Mucosa of rectum (tissue), 2 donors: Measurements from ENCODE around the gene GABRP.
A peak's percentile ranks its signal among the peaks of the same experiment; 100 is the strongest.

Experiments
- H3K27ac ChIP-seq, 2 donors: one replicate each; pipeline ENCODE4 v1.7.0; 2013; ENCODE audit warnings: inconsistent platforms in 2 of 2, low read depth in 2 of 2, low read length in 2 of 2
- H3K27me3 ChIP-seq, 2 donors: one replicate each; pipeline ENCODE4 v1.7.0; 2013; ENCODE audit warnings: low read length in 2 of 2; ENCODE audit not compliant: control insufficient read depth in 2 of 2, insufficient read depth in 2 of 2
- H3K36me3 ChIP-seq, 2 donors: one replicate each; pipeline ENCODE4 v1.7.0; 2013; ENCODE audit warnings: low read length in 2 of 2; ENCODE audit not compliant: control insufficient read depth in 2 of 2, insufficient read depth in 2 of 2
- H3K4me1 ChIP-seq, 2 donors: one replicate each; pipeline ENCODE4 v1.7.0; 2013; ENCODE audit warnings: low read length in 2 of 2, mild to moderate bottlenecking in 1 of 2; ENCODE audit not compliant: control insufficient read depth in 2 of 2, insufficient read depth in 2 of 2
- H3K4me3 ChIP-seq, 2 donors: one replicate each; pipeline ENCODE4 v1.7.0; 2013; ENCODE audit warnings: low read length in 2 of 2
- H3K9ac ChIP-seq, 2 donors: one replicate each; pipeline ENCODE4 v1.7.0; 2013; ENCODE audit warnings: low read length in 2 of 2, low read depth in 1 of 2, mild to moderate bottlenecking in 1 of 2
- H3K9me3 ChIP-seq, 2 donors: one replicate each; pipeline ENCODE4 v1.7.0; 2013; ENCODE audit warnings: low read length in 2 of 2; ENCODE audit not compliant: control insufficient read depth in 2 of 2
- donor health status: healthy.
- donor health status: Normal muscosa, but diverticular disease.

The GABRP gene

DNA sequence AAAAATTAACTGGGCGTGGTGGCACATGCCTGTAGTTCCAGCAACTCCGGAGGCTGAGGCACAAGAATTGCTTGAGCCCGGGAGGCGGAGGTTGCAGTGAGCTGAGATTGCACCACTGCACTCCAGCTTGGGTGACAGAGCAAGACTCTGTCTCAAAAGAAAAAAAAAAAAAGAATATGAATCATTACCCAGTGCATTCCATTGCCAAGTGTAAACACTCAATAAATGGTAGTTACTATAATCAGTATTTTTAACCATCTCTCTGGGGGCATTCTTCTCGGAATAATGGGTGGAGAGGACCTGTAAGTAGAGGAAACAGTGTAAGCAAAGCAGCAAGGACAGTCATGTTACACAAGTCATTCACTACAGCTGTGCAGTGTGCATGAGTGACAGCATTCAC lies 64.5 kb downstream of the GABRP start:
- no peak overlapping the region for H3K4me3 ChIP-seq
- no peak overlapping the region for H3K27ac ChIP-seq
- no peaks in the 10 kb centered on the region for H3K4me1 ChIP-seq
- no peaks in the 10 kb centered on the region for H3K36me3 ChIP-seq
- no peak overlapping the region for H3K9ac ChIP-seq
- H3K27me3 ChIP-seq: peaks cover 0 to 2% of the 10 kb centered on the region in 2 donors
- H3K9me3 ChIP-seq: no peaks in the 10 kb centered on the region

DNA sequence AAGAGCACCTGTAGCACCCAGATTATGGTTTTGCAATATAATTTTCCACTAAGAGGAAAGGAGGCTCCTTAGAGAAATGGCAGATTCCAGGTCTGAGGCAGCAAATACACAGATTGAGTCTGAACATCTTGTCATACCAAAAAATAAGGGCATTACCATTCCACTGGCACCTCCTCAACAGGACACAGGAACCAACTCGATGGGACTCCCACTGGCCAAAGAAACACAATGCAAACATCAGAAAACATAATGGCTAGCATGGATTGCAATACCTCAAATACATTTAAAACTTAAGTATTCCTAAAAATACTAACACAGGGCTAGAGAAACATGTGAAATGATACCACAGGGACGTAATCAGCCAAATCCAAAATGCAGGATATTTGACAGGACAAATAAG lies 65.8 kb downstream of the GABRP start:
- Histone ChIP-seq H3K4me1 (no peaks in the 10 kb centered on the region), H3K27me3 (peaks cover 0 to 2% of the 10 kb centered on the region in 2 donors), H3K9me3 (no peaks in the 10 kb centered on the region), H3K4me3 (no peak overlapping the region), H3K9ac (no peak overlapping the region), H3K36me3 (no peaks in the 10 kb centered on the region), H3K27ac (no peak overlapping the region)

DNA sequence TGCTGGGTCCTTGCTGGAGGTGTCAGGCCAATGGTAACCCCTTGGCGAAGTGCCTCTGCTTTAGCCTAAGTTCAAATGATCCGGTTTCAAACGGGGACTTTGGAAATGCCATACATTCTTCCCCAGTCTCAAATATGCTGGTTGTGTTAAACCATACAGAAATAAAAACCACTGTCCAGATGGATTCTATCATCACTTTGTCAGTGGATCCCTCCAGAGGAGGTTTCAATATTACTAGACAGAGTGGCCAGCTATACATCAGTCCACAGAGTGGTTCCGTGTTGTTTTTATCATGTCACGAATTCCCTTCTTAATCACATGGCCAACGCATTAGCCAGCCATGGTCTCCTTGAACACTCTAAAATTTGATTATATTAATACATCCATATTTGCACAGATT lies 71.0 kb downstream of the GABRP start:
- Histone ChIP-seq H3K4me3 (no peak overlapping the region), H3K4me1 (no peaks in the 10 kb centered on the region), H3K36me3 (no peaks in the 10 kb centered on the region), H3K27ac (no peak overlapping the region), H3K9ac (no peak overlapping the region), H3K27me3 (no peaks in the 10 kb centered on the region), H3K9me3 (no peaks in the 10 kb centered on the region)

DNA sequence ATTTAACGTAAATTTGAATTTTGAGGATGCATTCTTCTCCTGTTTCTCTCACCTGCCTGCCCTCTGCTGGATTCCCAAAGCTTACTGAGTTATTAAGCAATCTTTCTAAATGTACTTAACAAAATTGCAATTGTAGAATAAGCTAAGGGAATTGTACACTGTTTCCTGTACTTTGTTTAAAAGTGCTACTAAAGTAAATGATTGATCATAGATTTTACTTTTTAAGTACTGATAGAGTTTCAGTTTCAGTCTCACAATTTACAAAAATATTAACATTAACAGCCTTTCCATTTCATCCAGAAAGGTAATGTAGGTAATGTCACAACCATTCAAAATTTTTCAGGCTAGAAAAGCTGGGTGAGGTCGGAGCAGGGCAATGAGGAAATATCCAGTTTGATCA lies 73.5 kb downstream of the GABRP start:
- no peak overlapping the region for H3K4me3 ChIP-seq
- H3K9ac ChIP-seq: no peak overlapping the region
- H3K9me3 ChIP-seq: peaks cover 0 to 6% of the 10 kb centered on the region in 2 donors
- H3K4me1 ChIP-seq: no peaks in the 10 kb centered on the region
- no peaks in the 10 kb centered on the region for H3K36me3 ChIP-seq
- H3K27me3 ChIP-seq: no peaks in the 10 kb centered on the region
- H3K27ac ChIP-seq: no peak overlapping the region

DNA sequence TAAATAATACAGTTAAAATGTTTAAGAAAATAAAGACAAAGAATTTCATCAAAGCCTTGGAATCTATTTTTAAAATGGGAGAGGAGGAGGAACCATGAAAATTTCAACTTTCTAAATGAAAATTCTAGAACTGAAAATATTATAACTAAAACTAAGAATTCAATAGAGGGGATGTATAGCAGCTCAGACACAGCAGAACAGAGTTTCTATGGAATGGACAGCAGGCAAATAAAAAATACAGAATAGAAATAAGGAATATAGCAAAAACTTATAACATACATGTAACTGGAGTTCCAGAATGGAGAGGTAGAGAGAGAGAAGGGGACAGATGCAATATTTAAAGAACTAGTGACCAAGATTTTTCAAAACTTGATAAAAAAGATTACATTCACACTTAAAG lies 76.9 kb downstream of the GABRP start:
- H3K9ac ChIP-seq: no peak overlapping the region
- no peaks in the 10 kb centered on the region for H3K36me3 ChIP-seq
- H3K27me3 ChIP-seq: peaks cover 0 to 3% of the 10 kb centered on the region in 2 donors
- H3K27ac ChIP-seq: no peak overlapping the region
- H3K9me3 ChIP-seq: peaks cover 0 to 6% of the 10 kb centered on the region in 2 donors
- no peak overlapping the region for H3K4me3 ChIP-seq
- H3K4me1 ChIP-seq: peaks cover 0 to 6% of the 10 kb centered on the region in 2 donors

DNA sequence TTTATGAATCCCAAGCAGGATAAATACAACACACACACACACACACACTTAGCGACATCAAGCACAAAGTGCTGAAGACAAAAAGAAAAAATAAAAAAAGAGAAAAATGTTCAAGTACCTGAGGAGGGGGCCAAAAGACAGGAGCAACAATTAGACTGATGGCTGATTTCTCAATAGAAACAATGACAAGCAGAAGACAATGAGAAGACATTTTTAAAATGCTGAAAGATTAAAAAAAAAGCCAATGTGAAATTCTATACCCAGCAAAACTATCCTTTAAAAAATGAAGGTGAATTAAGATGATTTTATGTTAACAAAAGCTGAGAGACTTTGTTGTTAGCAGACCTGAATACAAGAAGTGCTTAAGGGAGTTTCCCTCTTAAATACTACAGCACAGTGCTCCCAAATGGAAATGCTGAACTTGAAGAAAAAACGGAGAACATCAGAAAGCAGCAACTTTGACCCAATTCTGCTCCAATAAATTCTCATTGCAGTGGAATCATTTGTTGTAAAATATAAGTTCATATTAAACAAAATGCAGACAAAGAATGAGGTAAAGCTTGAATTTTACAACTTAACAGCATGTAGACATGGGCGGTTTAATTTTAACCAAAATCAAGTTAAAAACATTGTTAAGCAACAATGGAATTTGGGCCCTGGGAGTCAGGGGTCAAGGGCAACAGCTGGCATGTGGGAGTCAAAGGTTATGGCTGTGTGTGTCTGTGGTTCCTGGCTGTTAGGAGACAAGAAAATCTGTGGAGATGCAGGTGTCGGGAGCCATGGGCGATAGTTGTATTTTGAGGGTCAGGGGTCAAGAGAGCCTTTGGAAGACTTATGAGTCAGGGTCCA lies 77.5 kb downstream of the GABRP start:
- Histone ChIP-seq H3K36me3 (no peaks in the 10 kb centered on the region), H3K27ac (no peak overlapping the region), H3K27me3 (peaks cover 0 to 3% of the 10 kb centered on the region in 2 donors), H3K9ac (no peak overlapping the region), H3K9me3 (peaks cover 0 to 6% of the 10 kb centered on the region in 2 donors), H3K4me3 (peak overlapping the region in 1 of 2 donors; percentile 22), H3K4me1 (peaks cover 0 to 6% of the 10 kb centered on the region in 2 donors)

DNA sequence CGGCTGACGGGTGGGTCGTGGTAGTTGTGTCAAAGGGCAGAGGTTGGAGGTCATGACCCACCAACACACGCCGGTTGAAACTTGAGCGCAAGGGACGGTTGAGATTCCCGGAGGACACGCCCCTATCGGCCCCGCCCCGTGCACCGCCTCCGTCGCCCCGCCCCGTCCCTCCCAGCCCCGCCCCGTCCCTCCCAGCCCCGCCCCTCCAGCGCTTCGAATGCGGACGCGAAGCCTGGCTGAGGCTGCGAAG lies 78.1 kb downstream of the GABRP start:
- Histone ChIP-seq H3K9me3 (peaks cover 0 to 6% of the 10 kb centered on the region in 2 donors), H3K27ac (no peak overlapping the region), H3K36me3 (no peaks in the 10 kb centered on the region), H3K27me3 (peaks cover 0 to 3% of the 10 kb centered on the region in 2 donors), H3K9ac (no peak overlapping the region), H3K4me1 (peaks cover 0 to 6% of the 10 kb centered on the region in 2 donors), H3K4me3 (peak overlapping the region; percentile 60 to 68)

DNA sequence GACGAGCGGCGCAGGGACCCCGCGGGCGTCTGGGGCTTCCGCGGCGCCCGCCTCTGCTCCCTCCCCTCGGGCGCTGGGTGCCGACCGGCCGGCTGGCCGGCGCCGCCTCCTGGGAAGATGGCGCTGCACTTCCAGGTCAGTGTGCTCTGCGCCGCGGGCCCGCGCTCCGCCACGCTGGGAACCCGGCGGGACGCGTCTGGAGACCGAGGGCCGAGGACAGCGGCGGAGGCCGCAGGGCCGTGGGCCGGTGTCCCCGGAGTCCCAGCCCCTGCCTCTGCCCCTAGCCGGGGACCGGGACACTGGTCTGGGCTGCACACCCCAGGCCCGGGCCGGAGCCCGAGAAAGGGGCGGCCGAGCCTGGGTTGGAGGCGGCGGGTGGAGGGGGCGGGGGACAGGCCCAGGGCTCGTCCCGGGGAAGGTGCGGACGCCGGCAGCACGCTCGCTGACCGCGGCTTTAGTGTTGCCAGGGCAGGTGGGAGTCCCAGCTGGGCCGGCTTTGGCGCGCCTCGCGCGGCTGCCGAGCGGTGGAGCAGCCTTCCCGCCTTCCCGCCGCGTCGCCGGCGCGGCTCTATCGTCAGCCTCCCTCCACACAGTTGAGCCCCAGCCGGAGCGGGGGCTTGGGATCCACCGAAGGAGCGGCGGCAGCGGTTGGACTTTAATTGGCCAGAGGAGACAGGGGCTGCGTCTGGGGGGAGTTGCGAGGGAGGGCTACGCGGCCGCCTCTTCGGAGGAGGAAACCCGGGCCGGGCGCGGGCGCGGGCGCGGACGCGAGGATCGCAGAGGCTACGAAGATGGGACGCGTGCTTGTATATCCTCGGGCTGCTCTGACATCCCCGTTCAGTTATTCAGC lies 78.6 kb downstream of the GABRP start, which contains the start of gene RANBP17:
TSS of gene RANBP17 (plus strand) at position 102 of the 850 bp plus-strand sequence.
- Histone ChIP-seq H3K27me3 (peaks cover 0 to 3% of the 10 kb centered on the region in 2 donors), H3K9me3 (peaks cover 0 to 6% of the 10 kb centered on the region in 2 donors), H3K27ac (no peak within 1 kb of the TSS), H3K4me1 (peaks cover 0 to 6% of the 10 kb centered on the region in 2 donors), H3K4me3 (peak within 1 kb of the TSS; percentile 60 to 68), H3K9ac (peak within 1 kb of the TSS in 1 of 2 donors; percentile 47), H3K36me3 (no peaks in the 10 kb centered on the region)

DNA sequence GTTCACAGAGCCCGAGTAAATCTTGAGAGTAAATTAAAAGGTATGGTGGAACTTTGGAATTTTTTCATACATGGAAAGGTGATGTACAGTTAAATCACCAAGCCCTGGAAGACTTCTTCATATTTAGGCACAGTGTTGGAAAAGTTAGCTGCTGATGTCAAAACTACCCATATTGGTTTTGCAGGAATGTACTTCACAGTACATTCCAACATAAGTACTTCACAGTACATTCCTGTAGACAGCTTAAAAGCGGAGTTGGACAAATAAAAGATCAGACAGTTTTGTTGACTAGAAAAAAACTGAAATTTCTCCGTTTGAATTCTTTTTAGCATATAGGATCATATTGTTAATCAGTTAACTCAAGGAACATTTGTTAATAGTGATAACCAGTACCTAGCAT lies 80.1 kb downstream of the GABRP start:
- H3K4me3 ChIP-seq: no peak overlapping the region
- H3K9me3 ChIP-seq: peaks cover 0 to 6% of the 10 kb centered on the region in 2 donors
- no peaks in the 10 kb centered on the region for H3K36me3 ChIP-seq
- H3K27me3 ChIP-seq: peaks cover 0 to 3% of the 10 kb centered on the region in 2 donors
- no peak overlapping the region for H3K9ac ChIP-seq
- no peak overlapping the region for H3K27ac ChIP-seq
- peaks cover 0 to 6% of the 10 kb centered on the region in 2 donors for H3K4me1 ChIP-seq
